ENCODE data around the gene PIP5K1A.

DNA sequence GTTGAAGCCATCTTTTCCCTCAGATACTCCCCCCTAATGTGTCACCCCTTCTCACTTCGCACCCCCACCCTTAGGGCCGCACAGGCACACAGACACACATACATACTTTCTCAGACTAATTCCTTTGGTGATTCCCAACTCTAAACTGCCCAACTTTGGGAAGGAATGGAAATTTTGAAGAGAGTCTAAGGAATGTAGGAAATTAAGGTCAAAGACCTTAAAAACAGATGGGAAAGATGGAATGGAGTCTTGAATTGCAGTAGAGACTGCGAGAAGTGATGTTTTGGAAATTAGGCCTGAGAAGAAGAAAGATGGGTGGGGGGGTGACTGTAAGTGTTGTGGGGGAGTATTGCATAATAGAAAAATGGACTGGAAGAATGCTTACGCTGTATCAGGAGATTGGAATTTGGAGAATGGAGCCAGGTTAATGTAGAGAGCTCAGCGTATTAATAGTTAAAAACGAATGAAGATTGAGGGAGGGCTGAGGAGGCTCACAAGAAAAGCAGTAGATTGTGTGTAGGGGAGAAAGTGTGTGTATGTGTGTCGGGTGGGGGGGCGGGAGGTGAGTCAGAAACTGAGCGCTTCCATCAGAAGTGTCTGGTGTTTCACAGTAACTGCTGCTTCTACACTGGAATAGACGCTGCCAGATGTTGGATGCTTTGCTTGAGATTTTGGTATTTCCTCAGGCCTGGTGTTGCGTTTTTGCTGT lies 1.7 kb downstream of the PIP5K1A start:
- TF ChIP-seq EZH2 (IDR thresholded peaks at IDR 0.05; ENCODE audit: insufficient read depth, poor library complexity, severe bottlenecking) (no peak), EZH2phosphoT487 (IDR thresholded peaks at IDR 0.05; ENCODE audit: insufficient read depth, low read depth) (no peak)
